HCT116 (cell line): ENCODE measurements around the gene GABRR2.

ENCODE experiments used
- EZH2 ChIP-seq: fragments of 200-600 bp; sonication (generic); IDR thresholded peaks from 2 replicates; pipeline ENCODE4 v1.6.1; 2017; ENCODE audit warnings: antibody characterized with exemption, mixed run types
- JUND ChIP-seq: IDR thresholded peaks from 2 replicates; pipeline ENCODE4 v1.6.1; 2012
- POLR2AphosphoS5 ChIP-seq: IDR thresholded peaks from 2 replicates; pipeline ENCODE4 v1.6.1; 2011; ENCODE audit warnings: mild to moderate bottlenecking, low read depth, low read length, moderate library complexity
- RAD21 ChIP-seq: IDR thresholded peaks from 2 replicates; pipeline ENCODE4 v1.6.1; 2012; ENCODE audit warnings: low read depth, mild to moderate bottlenecking
- TF ChIP-seq, protein P1 (sequence below): IDR thresholded peaks from 2 replicates; pipeline ENCODE4 v1.6.1; 2012
- TF ChIP-seq, protein P2 (sequence below), 3 experiments: fragments of 200-600 bp in 1 of 3; sonication (generic) in 1 of 3; IDR thresholded peaks in 2 of 3; conservative IDR thresholded peaks in 1 of 3; 2 replicates each; pipeline ENCODE4 v1.5.1; 2012 to 2017; ENCODE audit warnings: low read depth in 2 of 3, low read length in 2 of 3, antibody characterized with exemption in 1 of 3, borderline replicate concordance in 1 of 3, control low read depth in 1 of 3, mild to moderate bottlenecking in 1 of 3, mixed read lengths in 1 of 3, mixed run types in 1 of 3, moderate library complexity in 1 of 3; ENCODE audit not compliant: insufficient read depth in 1 of 3
- TF ChIP-seq, protein P3 (sequence below): IDR thresholded peaks from 2 replicates; pipeline ENCODE4 v1.6.1; 2012; ENCODE audit warnings: low read depth

DNA sequence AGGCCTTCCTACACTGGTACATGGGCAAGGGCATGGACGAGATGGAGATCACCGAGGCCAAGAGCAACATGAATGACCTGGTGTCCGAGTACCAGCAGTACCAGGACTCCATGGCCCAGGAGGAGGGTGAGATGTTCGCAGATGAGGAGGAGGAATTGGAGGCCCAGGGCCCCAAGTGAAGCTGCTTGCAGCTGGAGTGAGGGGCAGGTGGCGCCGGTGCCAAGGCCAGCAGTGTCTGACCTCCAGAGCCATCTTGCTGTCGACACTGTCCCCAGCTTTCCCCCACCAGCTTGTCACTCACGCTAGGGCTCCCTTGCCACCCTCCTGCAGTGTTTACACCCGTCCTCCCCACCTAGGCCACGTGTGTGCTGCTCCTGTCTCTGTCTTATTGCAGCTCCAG lies 12.2 kb downstream of the GABRR2 start:
- TF ChIP-seq RAD21 (no peak), POLR2AphosphoS5 (no peak), EZH2 (no peak), JUND (no peak)
- TF ChIP-seq, protein P1, sequence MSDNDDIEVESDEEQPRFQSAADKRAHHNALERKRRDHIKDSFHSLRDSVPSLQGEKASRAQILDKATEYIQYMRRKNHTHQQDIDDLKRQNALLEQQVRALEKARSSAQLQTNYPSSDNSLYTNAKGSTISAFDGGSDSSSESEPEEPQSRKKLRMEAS: no peak
- TF ChIP-seq, protein P2, sequence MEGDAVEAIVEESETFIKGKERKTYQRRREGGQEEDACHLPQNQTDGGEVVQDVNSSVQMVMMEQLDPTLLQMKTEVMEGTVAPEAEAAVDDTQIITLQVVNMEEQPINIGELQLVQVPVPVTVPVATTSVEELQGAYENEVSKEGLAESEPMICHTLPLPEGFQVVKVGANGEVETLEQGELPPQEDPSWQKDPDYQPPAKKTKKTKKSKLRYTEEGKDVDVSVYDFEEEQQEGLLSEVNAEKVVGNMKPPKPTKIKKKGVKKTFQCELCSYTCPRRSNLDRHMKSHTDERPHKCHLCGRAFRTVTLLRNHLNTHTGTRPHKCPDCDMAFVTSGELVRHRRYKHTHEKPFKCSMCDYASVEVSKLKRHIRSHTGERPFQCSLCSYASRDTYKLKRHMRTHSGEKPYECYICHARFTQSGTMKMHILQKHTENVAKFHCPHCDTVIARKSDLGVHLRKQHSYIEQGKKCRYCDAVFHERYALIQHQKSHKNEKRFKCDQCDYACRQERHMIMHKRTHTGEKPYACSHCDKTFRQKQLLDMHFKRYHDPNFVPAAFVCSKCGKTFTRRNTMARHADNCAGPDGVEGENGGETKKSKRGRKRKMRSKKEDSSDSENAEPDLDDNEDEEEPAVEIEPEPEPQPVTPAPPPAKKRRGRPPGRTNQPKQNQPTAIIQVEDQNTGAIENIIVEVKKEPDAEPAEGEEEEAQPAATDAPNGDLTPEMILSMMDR (IDR thresholded peaks at IDR 0.05 in 2 of 3, conservative IDR thresholded peaks at IDR 0.05 in 1 of 3; ENCODE audit: borderline replicate concordance in 1 of 3, insufficient read depth in 1 of 3, low read depth in 2 of 3, low read length in 2 of 3): no peak
- TF ChIP-seq, protein P3, sequence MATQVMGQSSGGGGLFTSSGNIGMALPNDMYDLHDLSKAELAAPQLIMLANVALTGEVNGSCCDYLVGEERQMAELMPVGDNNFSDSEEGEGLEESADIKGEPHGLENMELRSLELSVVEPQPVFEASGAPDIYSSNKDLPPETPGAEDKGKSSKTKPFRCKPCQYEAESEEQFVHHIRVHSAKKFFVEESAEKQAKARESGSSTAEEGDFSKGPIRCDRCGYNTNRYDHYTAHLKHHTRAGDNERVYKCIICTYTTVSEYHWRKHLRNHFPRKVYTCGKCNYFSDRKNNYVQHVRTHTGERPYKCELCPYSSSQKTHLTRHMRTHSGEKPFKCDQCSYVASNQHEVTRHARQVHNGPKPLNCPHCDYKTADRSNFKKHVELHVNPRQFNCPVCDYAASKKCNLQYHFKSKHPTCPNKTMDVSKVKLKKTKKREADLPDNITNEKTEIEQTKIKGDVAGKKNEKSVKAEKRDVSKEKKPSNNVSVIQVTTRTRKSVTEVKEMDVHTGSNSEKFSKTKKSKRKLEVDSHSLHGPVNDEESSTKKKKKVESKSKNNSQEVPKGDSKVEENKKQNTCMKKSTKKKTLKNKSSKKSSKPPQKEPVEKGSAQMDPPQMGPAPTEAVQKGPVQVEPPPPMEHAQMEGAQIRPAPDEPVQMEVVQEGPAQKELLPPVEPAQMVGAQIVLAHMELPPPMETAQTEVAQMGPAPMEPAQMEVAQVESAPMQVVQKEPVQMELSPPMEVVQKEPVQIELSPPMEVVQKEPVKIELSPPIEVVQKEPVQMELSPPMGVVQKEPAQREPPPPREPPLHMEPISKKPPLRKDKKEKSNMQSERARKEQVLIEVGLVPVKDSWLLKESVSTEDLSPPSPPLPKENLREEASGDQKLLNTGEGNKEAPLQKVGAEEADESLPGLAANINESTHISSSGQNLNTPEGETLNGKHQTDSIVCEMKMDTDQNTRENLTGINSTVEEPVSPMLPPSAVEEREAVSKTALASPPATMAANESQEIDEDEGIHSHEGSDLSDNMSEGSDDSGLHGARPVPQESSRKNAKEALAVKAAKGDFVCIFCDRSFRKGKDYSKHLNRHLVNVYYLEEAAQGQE: no peak
